NCI-H446 (cell line): ENCODE results near the gene WDR5.

Experiments used
- DNase-seq, 2 experiments: peaks; one replicate each; lab custom pipeline; 2025; lab: John Stamatoyannopoulos, UW

The WDR5 gene

GRCh38 chr9:134132208-134132870, 3.5 kb upstream of the WDR5 start:
- DNase-seq, result no peak

- DNase-seq, result no peak
Observed at GRCh38 chr9:134134949-134135342, 936 bp upstream of the WDR5 start.

- no peak for DNase-seq
Observed at GRCh38 chr9:134136118-134136995, 475 bp downstream of the WDR5 start.

- no peak for DNase-seq
Observed at GRCh38 chr9:134136996-134137299, 1.1 kb downstream of the WDR5 start.

- no peak for DNase-seq
Observed at GRCh38 chr9:134138292-134138691, 2.4 kb downstream of the WDR5 start.

- DNase-seq, result no peak
Observed at GRCh38 chr9:134139081-134139480, 3.2 kb downstream of the WDR5 start.

GRCh38 chr9:134141906-134142305, 6.0 kb downstream of the WDR5 start:
- DNase-seq, result no peak

- DNase-seq, result no peak
Observed at GRCh38 chr9:134144801-134145200, 8.9 kb downstream of the WDR5 start.

- no peak for DNase-seq
Observed at GRCh38 chr9:134145262-134145661, 9.4 kb downstream of the WDR5 start.

GRCh38 chr9:134146774-134147493, 11.1 kb downstream of the WDR5 start:
- no peak for DNase-seq

- no peak for DNase-seq
Observed at GRCh38 chr9:134149380-134149779, 13.5 kb downstream of the WDR5 start.

GRCh38 chr9:134150557-134151214, 14.8 kb downstream of the WDR5 start:
- no peak for DNase-seq

GRCh38 chr9:134152022-134152448, 16.2 kb downstream of the WDR5 start:
- no peak for DNase-seq

- DNase-seq, result no peak
Observed at GRCh38 chr9:134152488-134152887, 16.6 kb downstream of the WDR5 start.

GRCh38 chr9:134153450-134153849, 17.6 kb downstream of the WDR5 start:
- no peak for DNase-seq

- no peak for DNase-seq
Observed at GRCh38 chr9:134154262-134154701, 18.4 kb downstream of the WDR5 start.

GRCh38 chr9:134155812-134156377, 20.0 kb downstream of the WDR5 start:
- no peak for DNase-seq

GRCh38 chr9:134156564-134157377, 20.9 kb downstream of the WDR5 start:
- no peak for DNase-seq

GRCh38 chr9:134157378-134157885, 21.6 kb downstream of the WDR5 start:
- no peak for DNase-seq

- no peak for DNase-seq
Observed at GRCh38 chr9:134158242-134158641, 22.4 kb downstream of the WDR5 start.
